MM.1S (cell line): Measurements from ENCODE around the gene TMEM92.

Experiments used
- DNase-seq: peaks from one replicate; pipeline ENCODE4 v3.0.0-alpha.2; 2015
- H2AFZ ChIP-seq: fragments of 300-600 bp; sonication (generic); 2 replicates; pipeline ENCODE4 v1.6.0; 2016; ENCODE audit warnings: antibody characterized with exemption, low read length
- H3F3A ChIP-seq: fragments of 300-600 bp; sonication (generic); 2 replicates; pipeline ENCODE4 v1.6.1; 2016; ENCODE audit warnings: mild to moderate bottlenecking, antibody characterized with exemption, low read length, moderate library complexity, mixed read lengths; ENCODE audit not compliant: insufficient read depth
- H3K27ac ChIP-seq: fragments of 300-600 bp; sonication (generic); 2 replicates; pipeline ENCODE4 v1.5.1; 2016; ENCODE audit warnings: mild to moderate bottlenecking, low read length
- H3K27me3 ChIP-seq: fragments of 300-600 bp; sonication (generic); replicated peaks from 2 replicates; pipeline ENCODE4 v1.6.0; 2016; ENCODE audit warnings: low read length; ENCODE audit not compliant: insufficient read depth
- H3K36me3 ChIP-seq: fragments of 300-600 bp; sonication (generic); replicated peaks from 2 replicates; pipeline ENCODE4 v1.6.1; 2016; ENCODE audit warnings: mild to moderate bottlenecking, low read length, mixed read lengths; ENCODE audit not compliant: insufficient read depth
- H3K4me1 ChIP-seq: fragments of 300-600 bp; sonication (generic); 2 replicates; pipeline ENCODE4 v1.6.1; 2016; ENCODE audit warnings: low read length, mixed read lengths
- H3K4me2 ChIP-seq: fragments of 300-600 bp; sonication (generic); 2 replicates; pipeline ENCODE4 v1.6.0; 2016; ENCODE audit warnings: low read depth, low read length
- H3K4me3 ChIP-seq: fragments of 300-600 bp; sonication (generic); 2 replicates; pipeline ENCODE4 v1.5.1; 2016; ENCODE audit warnings: low read length, mixed read lengths
- H3K79me2 ChIP-seq: fragments of 300-600 bp; sonication (generic); 2 replicates; pipeline ENCODE4 v1.6.1; 2016; ENCODE audit warnings: mixed run types, low read length, mixed read lengths
- H3K9ac ChIP-seq: fragments of 300-600 bp; sonication (generic); 2 replicates; pipeline ENCODE4 v1.6.1; 2016; ENCODE audit warnings: low read length, mixed read lengths
- H3K9me2 ChIP-seq: fragments of 300-600 bp; sonication (generic); replicated peaks from 2 replicates; pipeline ENCODE4 v1.6.1; 2016; ENCODE audit warnings: mild to moderate bottlenecking, low read length, mixed read lengths; ENCODE audit not compliant: insufficient read depth
- H3K9me3 ChIP-seq: fragments of 300-600 bp; sonication (generic); replicated peaks from 2 replicates; pipeline ENCODE4 v1.6.1; 2016; ENCODE audit warnings: mild to moderate bottlenecking, low read length, mixed read lengths; ENCODE audit not compliant: insufficient read depth
- H4K20me1 ChIP-seq: fragments of 300-600 bp; sonication (generic); 2 replicates; pipeline ENCODE4 v1.6.1; 2016; ENCODE audit warnings: mild to moderate bottlenecking, low read length, moderate library complexity, mixed read lengths; ENCODE audit not compliant: insufficient read depth
- EZH2 ChIP-seq: fragments of 300-600 bp; sonication (generic); optimal IDR thresholded peaks from 2 replicates; pipeline ENCODE3; 2017; ENCODE audit warnings: low read depth, mild to moderate bottlenecking, antibody characterized with exemption, low read length, mixed read lengths
- EZH2phosphoT487 ChIP-seq: fragments of 300-600 bp; sonication (generic); IDR thresholded peaks from 2 replicates; pipeline ENCODE4 v1.6.1; 2018; ENCODE audit warnings: antibody characterized with exemption, low read length
- TF ChIP-seq, protein P1 (sequence below): fragments of 300-600 bp; sonication (generic); IDR thresholded peaks from 2 replicates; pipeline ENCODE4 v1.5.1; 2016; ENCODE audit warnings: antibody characterized with exemption, low read length, mixed read lengths

Gene TMEM92

GRCh38 chr17:50237901-50238300, 36.4 kb upstream of the TMEM92 start:
- H3K9me3 ChIP-seq, result no peaks in the 10 kb centered on the region
- TF ChIP-seq, protein P1, sequence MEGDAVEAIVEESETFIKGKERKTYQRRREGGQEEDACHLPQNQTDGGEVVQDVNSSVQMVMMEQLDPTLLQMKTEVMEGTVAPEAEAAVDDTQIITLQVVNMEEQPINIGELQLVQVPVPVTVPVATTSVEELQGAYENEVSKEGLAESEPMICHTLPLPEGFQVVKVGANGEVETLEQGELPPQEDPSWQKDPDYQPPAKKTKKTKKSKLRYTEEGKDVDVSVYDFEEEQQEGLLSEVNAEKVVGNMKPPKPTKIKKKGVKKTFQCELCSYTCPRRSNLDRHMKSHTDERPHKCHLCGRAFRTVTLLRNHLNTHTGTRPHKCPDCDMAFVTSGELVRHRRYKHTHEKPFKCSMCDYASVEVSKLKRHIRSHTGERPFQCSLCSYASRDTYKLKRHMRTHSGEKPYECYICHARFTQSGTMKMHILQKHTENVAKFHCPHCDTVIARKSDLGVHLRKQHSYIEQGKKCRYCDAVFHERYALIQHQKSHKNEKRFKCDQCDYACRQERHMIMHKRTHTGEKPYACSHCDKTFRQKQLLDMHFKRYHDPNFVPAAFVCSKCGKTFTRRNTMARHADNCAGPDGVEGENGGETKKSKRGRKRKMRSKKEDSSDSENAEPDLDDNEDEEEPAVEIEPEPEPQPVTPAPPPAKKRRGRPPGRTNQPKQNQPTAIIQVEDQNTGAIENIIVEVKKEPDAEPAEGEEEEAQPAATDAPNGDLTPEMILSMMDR, result no peak
- no peak for TF ChIP-seq EZH2
- TF ChIP-seq EZH2phosphoT487, result no peak
- no peaks in the 10 kb centered on the region for H3K79me2 ChIP-seq
- H2AFZ ChIP-seq, result no peak overlapping the region
- no peaks in the 10 kb centered on the region for H3K4me1 ChIP-seq
- no peak overlapping the region for H3K4me2 ChIP-seq
- H3K27me3 ChIP-seq, result peaks cover 12% of the 10 kb centered on the region; the same call in 1 of the 2 replicates
- H4K20me1 ChIP-seq, result no peaks in the 10 kb centered on the region
- DNase-seq, result no peak
- H3K9me2 ChIP-seq, result no peaks in the 10 kb centered on the region
- H3K4me3 ChIP-seq, result no peak overlapping the region
- H3K36me3 ChIP-seq, result no peaks in the 10 kb centered on the region
- no peak overlapping the region for H3K27ac ChIP-seq
- H3K9ac ChIP-seq, result no peak overlapping the region
- H3F3A ChIP-seq, result no peaks in the 10 kb centered on the region

DNA sequence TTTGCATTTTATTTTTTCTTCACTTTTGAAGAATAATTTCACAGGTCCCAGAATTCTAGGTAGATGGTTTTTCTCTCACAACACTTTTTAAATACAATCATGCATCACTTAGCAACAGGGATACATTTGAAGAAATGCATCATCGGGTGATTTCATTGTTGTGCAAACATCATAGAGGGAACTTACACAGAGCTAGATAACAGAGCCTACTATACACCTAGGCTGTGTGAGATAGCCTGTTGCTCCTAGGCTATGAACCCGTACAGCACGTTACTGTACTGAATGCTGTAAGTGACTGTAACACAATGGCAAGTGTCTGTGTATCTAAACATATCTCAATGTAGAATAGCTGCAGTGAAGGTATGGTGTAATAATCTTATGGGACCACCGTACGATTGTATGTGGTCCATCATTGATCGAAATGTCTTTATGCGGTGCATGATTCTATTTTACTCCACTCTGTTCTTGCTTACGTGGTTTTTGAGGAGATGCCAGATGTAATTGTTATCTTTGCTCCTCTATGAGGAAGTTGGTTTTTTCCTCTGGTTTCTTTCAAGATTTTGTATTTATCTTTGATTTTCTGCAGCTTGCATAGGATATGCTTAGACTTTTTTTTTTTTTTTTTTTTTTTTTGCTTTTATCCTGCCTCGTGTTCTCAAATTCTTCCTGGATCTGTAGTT, 35.5 kb upstream of the TMEM92 start:
- no peak overlapping the region for H3K4me2 ChIP-seq

DNA sequence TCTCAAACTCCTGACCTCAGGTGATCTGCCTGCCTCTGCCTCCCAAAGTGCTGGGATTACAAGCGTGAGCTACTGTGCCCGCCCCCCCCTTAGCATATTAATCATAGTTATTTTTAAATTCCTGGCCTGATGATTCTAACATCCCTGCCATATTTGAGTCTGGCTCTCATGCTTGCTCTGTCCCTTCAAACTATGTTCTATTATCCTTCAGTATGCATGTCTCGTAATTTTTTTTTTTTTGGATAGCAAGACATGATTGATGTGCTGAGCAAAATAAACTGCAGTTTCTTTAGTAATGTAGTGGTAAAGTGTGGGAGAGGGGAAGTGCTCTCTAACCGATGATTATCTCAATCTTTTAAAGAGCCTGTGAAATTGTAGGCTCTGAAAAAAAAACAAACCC, 34.3 kb upstream of the TMEM92 start:
- Histone ChIP-seq H3K9me2 (no peaks in the 10 kb centered on the region), H3K79me2 (no peaks in the 10 kb centered on the region), H2AFZ (no peak overlapping the region), H3K4me3 (no peak overlapping the region), H3K9ac (no peak overlapping the region), H3F3A (no peaks in the 10 kb centered on the region; the same call in 1 of the 2 replicates), H3K4me2 (no peak overlapping the region), H3K36me3 (no peaks in the 10 kb centered on the region), H4K20me1 (no peaks in the 10 kb centered on the region), H3K4me1 (no peaks in the 10 kb centered on the region), H3K27me3 (peaks cover 12% of the 10 kb centered on the region; the same call in 1 of the 2 replicates), H3K27ac (no peak overlapping the region), H3K9me3 (no peaks in the 10 kb centered on the region)
- DNase-seq, result no peak
- TF ChIP-seq EZH2phosphoT487 (no peak), EZH2 (no peak)
- TF ChIP-seq, protein P1, result no peak

More for the DNA sequence above, 35.5 kb upstream of the TMEM92 start:
- no peak for DNase-seq
- Histone ChIP-seq H3K36me3 (no peaks in the 10 kb centered on the region), H3K27me3 (peaks cover 12% of the 10 kb centered on the region; the same call in 1 of the 2 replicates), H3K79me2 (no peaks in the 10 kb centered on the region), H3F3A (no peaks in the 10 kb centered on the region), H3K4me1 (no peaks in the 10 kb centered on the region), H3K9me2 (no peaks in the 10 kb centered on the region), H3K9ac (no peak overlapping the region), H3K9me3 (no peaks in the 10 kb centered on the region), H3K27ac (no peak overlapping the region), H4K20me1 (no peaks in the 10 kb centered on the region), H3K4me3 (no peak overlapping the region), H2AFZ (no peak overlapping the region)
- TF ChIP-seq EZH2phosphoT487, result no peak
- no peak for TF ChIP-seq EZH2
- TF ChIP-seq, protein P1, result no peak
